Measurements from ENCODE around the gene ASXL1.
A peak's percentile ranks its signal among the peaks of the same experiment; 100 is the strongest.

ASXL1 gene

GRCh38 chr20:32411955-32412706 lies 54.0 kb downstream of the ASXL1 start:
- DNase-seq, result no peak

- no peak for DNase-seq
These were observed 57.4 kb downstream of the ASXL1 start for GRCh38 chr20:32415494-32415893.

- DNase-seq, result peak in 1 of 14 donors; percentile 21
These were observed 58.1 kb downstream of the ASXL1 start for GRCh38 chr20:32416206-32416605.

GRCh38 chr20:32418376-32418775 lies 60.2 kb downstream of the ASXL1 start:
- DNase-seq, result no peak

GRCh38 chr20:32421290-32421689 lies 63.2 kb downstream of the ASXL1 start:
- DNase-seq, result no peak

- DNase-seq, result no peak
These were observed 69.9 kb downstream of the ASXL1 start for GRCh38 chr20:32427996-32428395.

- DNase-seq, result no peak
These were observed 71.2 kb downstream of the ASXL1 start for GRCh38 chr20:32429343-32429742.

- no peak for DNase-seq
These were observed 71.7 kb downstream of the ASXL1 start for GRCh38 chr20:32429745-32430360.

GRCh38 chr20:32431457-32431856 lies 73.3 kb downstream of the ASXL1 start:
- no peak for DNase-seq

GRCh38 chr20:32432277-32432676 lies 74.1 kb downstream of the ASXL1 start:
- DNase-seq, result no peak

GRCh38 chr20:32433311-32434021 lies 75.3 kb downstream of the ASXL1 start:
- DNase-seq, result no peak

- no peak for DNase-seq
These were observed 76.3 kb downstream of the ASXL1 start for GRCh38 chr20:32434434-32434833.

- DNase-seq, result no peak
These were observed 77.4 kb downstream of the ASXL1 start for GRCh38 chr20:32435449-32436107.

GRCh38 chr20:32436142-32436861 lies 78.2 kb downstream of the ASXL1 start:
- no peak for DNase-seq

GRCh38 chr20:32436968-32437367 lies 78.8 kb downstream of the ASXL1 start:
- no peak for DNase-seq

- DNase-seq, result no peak
These were observed 79.4 kb downstream of the ASXL1 start for GRCh38 chr20:32437391-32438074.

GRCh38 chr20:32438331-32438858 lies 80.3 kb downstream of the ASXL1 start:
- no peak for DNase-seq

GRCh38 chr20:32439132-32439829 lies 81.2 kb downstream of the ASXL1 start:
- DNase-seq, result peak in 1 of 14 donors; percentile 27

GRCh38 chr20:32440069-32440757 lies 82.1 kb downstream of the ASXL1 start:
- DNase-seq, result no peak

GRCh38 chr20:32440758-32441078 lies 82.6 kb downstream of the ASXL1 start:
- DNase-seq, result no peak

Data from C1 segment of cervical spinal cord (tissue), 14 donors.